ENCODE results near the gene SPPL3. TPM values are rescaled to one million over a fixed set of nuclear protein-coding genes. Genes with fewer than 3 reads are reported as not detected.

SPPL3 gene
- total and polyA plus RNA-seq, 2 donors from 2014 or later: 23.8 to 51.9 TPM

DNA sequence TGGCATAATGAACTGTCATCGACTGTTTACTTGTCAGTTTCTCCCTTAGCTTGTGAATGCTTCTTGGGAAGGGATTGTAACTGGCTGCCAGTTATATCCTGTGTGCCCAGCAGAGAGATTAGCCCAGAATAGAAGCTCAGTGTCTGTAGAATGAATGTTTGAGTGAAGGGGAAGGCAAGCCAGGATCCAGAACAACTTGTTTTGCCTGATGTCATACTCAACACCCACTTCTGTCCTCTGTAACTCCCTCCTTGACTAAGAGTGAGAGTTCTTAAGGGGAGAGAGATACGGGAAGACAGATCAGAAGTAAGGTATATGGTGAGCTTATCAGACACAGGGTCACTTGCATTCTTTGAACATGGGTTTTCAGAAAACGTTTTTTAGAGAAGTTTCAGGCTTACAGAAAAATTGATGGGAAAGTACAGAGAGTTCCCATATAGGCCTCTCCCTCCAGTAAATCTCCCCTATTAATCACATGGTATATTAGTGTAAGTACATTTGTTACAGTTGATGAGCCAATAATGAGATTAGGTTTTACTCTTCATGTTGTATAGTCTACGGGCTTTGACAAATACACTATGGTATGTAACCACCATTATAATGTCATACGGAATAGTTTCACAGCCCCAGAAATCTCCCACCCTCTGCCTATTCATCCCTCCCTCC lies 5.6 kb upstream of the SPPL3 start:
- Histone ChIP-seq H3K9ac (ENCODE audit: low read length in 3 of 3) (no peak overlapping the region), H3K9me3 (ENCODE audit: control insufficient read depth in 2 of 3, insufficient read depth in 1 of 3, low read length in 3 of 3) (no peaks in the 10 kb centered on the region), H3K36me3 (ENCODE audit: control insufficient read depth in 2 of 3, insufficient read depth in 3 of 3, low read length in 3 of 3) (no peaks in the 10 kb centered on the region), H3K4me1 (ENCODE audit: control insufficient read depth in 2 of 3, insufficient read depth in 2 of 3, low read depth in 1 of 3, low read length in 3 of 3) (no peaks in the 10 kb centered on the region), H3K27ac (ENCODE audit: low read depth in 2 of 2, low read length in 2 of 2) (no peak overlapping the region), H3K4me3 (ENCODE audit: low read length in 3 of 3) (no peak overlapping the region), H3K27me3 (ENCODE audit: control insufficient read depth, insufficient read depth, low read length) (no peaks in the 10 kb centered on the region)
- DNase-seq (no peak), FAIRE-seq (no peak)
- TF ChIP-seq, protein P1, sequence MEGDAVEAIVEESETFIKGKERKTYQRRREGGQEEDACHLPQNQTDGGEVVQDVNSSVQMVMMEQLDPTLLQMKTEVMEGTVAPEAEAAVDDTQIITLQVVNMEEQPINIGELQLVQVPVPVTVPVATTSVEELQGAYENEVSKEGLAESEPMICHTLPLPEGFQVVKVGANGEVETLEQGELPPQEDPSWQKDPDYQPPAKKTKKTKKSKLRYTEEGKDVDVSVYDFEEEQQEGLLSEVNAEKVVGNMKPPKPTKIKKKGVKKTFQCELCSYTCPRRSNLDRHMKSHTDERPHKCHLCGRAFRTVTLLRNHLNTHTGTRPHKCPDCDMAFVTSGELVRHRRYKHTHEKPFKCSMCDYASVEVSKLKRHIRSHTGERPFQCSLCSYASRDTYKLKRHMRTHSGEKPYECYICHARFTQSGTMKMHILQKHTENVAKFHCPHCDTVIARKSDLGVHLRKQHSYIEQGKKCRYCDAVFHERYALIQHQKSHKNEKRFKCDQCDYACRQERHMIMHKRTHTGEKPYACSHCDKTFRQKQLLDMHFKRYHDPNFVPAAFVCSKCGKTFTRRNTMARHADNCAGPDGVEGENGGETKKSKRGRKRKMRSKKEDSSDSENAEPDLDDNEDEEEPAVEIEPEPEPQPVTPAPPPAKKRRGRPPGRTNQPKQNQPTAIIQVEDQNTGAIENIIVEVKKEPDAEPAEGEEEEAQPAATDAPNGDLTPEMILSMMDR (IDR thresholded peaks at IDR 0.05; ENCODE audit: borderline replicate concordance, extremely low read depth, insufficient read depth): no peak
- intact Hi-C loops (cut with DNase I): no loop called here

- no peak overlapping the region for H3K9ac ChIP-seq (ENCODE audit: low read length in 3 of 3)
- intact Hi-C loops (cut with DNase I): no loop called here
- no peak overlapping the region for H3K4me3 ChIP-seq (ENCODE audit: low read length in 3 of 3)
- no peak for DNase-seq
- TF ChIP-seq, protein P1 (IDR thresholded peaks at IDR 0.05; ENCODE audit: borderline replicate concordance, extremely low read depth, insufficient read depth): no peak
- no peak for FAIRE-seq
- no peaks in the 10 kb centered on the region for H3K9me3 ChIP-seq (ENCODE audit: control insufficient read depth in 2 of 3, insufficient read depth in 1 of 3, low read length in 3 of 3)
- H3K4me1 ChIP-seq (ENCODE audit: control insufficient read depth in 2 of 3, insufficient read depth in 2 of 3, low read depth in 1 of 3, low read length in 3 of 3): peaks cover 0 to 14% (median 3%) of the 10 kb centered on the region in 3 donors
- H3K27me3 ChIP-seq (ENCODE audit: control insufficient read depth, insufficient read depth, low read length): no peaks in the 10 kb centered on the region
- no peak overlapping the region for H3K27ac ChIP-seq (ENCODE audit: low read depth in 2 of 2, low read length in 2 of 2)
- no peaks in the 10 kb centered on the region for H3K36me3 ChIP-seq (ENCODE audit: control insufficient read depth in 2 of 3, insufficient read depth in 3 of 3, low read length in 3 of 3)
These were observed 1.8 kb upstream of the SPPL3 start for GRCh38 chr12:120905856-120906384.

DNA sequence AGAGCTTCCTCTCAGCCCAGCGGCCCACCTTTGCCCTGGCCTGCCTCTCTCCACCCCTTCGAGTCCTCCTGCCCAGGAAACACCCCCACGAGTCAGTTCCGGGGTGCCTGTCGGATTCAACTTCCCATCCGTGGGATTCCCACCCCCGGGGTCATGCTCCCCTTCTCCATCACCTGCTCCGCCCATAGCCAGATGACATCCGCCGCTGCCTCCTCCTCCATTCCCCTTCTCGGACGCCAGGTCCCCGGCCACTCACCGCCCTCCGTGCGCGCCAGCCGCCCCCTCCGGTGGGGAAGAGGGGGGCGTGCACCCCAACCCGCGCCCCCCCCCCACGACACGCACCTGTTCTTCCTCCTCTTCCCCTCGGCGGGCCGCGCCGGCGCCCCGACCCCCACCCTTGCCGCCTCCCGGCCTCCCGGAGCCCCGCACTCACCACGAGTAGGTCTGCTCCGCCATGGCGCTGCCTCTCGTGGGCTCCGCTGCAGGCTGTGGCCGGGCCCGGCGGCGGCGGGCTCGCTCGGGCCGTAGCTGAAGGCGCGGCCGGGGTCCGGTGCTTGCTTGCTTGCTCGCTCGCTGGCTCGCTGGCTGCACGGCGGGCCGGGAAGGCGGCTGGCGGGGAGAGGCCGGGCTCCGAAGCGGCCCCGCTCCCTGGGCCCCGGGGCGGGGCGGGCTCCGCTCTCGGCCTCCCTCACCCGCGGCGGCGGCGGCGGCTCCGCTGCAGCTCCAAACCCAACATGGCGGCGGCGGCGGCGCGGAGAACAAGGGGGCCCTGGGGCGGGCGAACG lies 554 bp downstream of the SPPL3 start:
- Histone ChIP-seq H3K27ac (ENCODE audit: low read depth in 2 of 2, low read length in 2 of 2) (peak overlapping the region; percentile 85 to 89), H3K4me3 (ENCODE audit: low read length in 3 of 3) (peak overlapping the region; percentile 72 to 89 (median 80)), H3K9me3 (ENCODE audit: control insufficient read depth in 2 of 3, insufficient read depth in 1 of 3, low read length in 3 of 3) (no peaks in the 10 kb centered on the region), H3K36me3 (ENCODE audit: control insufficient read depth in 2 of 3, insufficient read depth in 3 of 3, low read length in 3 of 3) (no peaks in the 10 kb centered on the region), H3K9ac (ENCODE audit: low read length in 3 of 3) (peak overlapping the region; percentile 44 to 60 (median 58)), H3K27me3 (ENCODE audit: control insufficient read depth, insufficient read depth, low read length) (no peaks in the 10 kb centered on the region), H3K4me1 (ENCODE audit: control insufficient read depth in 2 of 3, insufficient read depth in 2 of 3, low read depth in 1 of 3, low read length in 3 of 3) (peaks cover 0 to 14% (median 3%) of the 10 kb centered on the region in 3 donors)
- DNase-seq (peak; percentile 54 to 90 (median 72)), FAIRE-seq (no peak)
- TF ChIP-seq, protein P1 (IDR thresholded peaks at IDR 0.05; ENCODE audit: borderline replicate concordance, extremely low read depth, insufficient read depth): no peak
- intact Hi-C loops (cut with DNase I): no loop called here

Measured in kidney (tissue), 14 donors.